ENCODE data around the gene PSAP.

GRCh38 chr10:71782221-71782916 lies 68.7 kb downstream of the PSAP start:
- TF ChIP-seq CTCF (conservative IDR thresholded peaks at IDR 0.05; ENCODE audit: low read length) (no peak), EZH2phosphoT487 (IDR thresholded peaks at IDR 0.05; ENCODE audit: borderline replicate concordance) (no peak)
